ENCODE measurements around the gene SV2C.

SV2C gene

DNA sequence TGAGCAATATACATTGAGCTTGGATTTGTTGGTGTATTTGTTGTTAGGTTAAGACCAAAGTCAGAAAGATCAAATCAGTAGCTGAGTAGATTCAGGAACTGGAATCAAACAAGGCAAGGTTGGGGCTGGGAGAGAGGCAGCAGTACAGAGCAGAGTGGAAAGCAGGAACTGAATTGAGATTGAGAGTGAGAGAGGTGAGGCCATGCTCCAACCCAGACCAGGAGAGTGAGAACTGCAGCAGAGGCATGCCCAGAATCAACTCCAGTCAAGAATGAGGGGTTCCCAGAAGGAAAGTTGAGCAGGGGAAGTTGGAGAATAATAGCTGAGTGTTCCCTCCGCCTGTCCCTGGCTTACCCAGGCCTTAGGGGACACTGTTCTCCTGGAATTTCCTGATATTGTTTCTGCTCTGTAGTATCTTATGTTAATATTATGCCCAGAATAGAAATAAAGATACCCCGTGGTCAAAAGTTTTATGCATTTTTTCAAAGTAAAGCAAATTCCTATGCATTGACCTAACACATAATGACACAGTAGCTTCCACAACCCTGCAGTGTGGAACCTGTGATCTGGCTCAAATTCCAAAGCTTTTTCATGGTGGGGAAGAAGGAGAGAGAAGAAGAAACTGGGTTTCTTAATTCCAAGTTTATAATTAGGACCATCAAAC lies 82.7 kb downstream of the SV2C start:
- DNase-seq: no peak

DNA sequence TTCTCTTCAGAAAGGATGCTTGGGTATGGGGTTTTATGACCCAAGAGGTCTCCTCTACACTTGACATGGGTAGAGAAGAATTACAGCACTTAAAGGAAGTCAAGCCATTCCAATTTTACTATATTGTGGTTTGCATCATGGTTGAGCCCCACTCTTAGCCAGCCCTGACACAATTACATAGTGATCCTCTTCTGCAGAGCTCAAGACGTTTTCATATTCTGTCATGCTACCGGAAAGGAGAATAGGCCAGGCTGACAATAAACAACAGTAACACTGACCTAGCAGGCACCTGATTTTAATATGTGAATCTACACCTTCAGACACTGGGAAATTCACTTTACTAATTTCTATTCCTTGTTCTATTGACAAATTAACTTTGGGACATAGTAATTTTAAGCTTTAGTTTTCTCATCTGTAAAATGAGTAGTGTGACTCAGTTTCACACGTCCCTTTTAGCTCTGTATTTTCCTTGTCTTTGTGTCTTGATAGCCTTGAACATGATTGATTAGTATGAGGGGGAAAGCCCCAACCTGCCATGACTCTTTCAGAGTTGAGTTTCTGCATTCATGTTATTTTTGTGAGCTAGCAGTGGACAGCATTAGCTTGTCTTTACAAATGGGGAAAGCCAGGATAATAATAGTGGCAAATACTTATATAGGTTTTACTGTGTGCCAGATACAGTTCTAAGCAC lies 83.8 kb downstream of the SV2C start:
- DNase-seq: no peak

DNA sequence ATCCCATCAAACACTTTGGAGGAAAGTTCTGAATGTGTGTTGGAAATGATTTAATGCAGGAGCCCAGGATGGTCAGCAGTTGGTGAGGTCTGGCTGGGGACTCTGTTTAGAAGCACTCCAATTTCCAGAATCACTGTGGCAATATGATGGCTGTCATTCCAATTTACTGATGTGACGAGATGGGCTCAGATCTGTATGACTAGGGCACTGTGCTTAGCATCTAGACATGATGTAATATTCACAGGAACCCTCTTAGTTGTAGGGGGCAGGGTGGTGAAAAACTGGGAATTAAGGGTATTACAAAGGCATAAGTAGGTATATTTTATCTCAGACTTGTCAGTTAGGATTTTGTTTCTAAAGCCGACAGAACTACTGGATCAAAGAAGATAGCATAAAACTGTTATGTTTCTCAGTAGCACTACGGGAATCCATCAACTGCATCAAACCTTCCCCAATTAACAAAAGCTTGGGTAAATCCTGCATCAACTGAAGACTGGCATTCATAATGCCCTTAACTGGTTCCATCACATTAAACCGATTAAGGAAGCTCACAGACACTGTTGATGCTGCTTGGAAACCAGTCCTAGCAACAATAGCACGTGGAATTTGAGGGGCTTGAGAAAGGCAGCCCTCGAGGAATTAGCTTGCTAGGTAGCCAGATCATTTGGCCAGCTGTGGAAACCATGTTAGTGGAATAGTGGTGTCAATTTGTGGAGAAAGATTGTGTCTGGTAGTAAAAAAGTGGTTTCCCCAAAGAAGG lies 86.1 kb downstream of the SV2C start:
- no peak for DNase-seq

DNA sequence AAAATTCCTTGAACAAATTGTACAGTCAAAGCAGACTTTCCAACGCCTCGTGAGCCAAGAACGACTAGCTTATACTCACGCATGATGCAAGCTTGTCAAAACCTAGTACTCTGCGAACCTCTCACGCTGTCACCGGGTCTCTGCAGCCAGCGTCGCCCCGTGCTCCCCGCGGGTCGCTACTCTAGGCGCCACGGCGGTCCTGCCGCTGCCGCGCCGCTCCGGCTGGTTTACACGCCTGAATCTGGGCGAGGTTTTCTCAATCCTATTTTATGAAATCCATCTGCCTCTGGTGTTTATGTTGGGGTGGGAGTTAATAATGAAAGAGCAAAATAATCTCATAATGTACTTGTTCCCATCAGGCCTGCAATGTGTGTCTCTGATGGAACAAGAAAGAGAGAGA lies 90.9 kb downstream of the SV2C start:
- no peak for DNase-seq

DNA sequence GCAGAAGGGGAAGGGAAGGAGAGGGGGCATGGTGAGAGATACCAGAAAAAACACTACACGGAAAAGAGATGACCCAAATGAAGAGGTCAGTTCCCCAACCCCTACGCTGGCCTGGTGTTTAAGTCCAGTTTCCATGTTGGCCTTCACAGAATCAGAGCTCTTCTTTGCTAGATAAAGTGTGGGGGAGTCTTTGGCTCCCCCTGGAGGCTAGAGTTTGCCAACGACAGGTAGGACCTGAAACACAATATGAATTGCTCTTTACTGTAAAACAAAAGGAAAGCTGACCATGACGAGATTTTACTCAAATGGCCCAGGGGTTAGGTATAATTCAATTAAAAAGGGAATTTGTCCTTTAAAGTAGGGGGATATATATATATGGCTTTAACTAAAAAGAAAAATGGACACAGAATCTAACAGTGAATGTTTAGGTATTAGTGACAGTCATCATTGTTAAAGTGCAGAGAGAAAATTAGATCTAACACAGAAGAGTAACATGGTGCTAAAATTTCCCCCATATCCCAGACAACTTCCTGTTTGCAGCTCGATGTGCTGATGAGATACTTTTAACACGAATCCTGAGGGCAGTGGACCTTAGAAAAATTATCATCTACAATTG lies 92.0 kb downstream of the SV2C start:
- DNase-seq: peak; percentile 39

DNA sequence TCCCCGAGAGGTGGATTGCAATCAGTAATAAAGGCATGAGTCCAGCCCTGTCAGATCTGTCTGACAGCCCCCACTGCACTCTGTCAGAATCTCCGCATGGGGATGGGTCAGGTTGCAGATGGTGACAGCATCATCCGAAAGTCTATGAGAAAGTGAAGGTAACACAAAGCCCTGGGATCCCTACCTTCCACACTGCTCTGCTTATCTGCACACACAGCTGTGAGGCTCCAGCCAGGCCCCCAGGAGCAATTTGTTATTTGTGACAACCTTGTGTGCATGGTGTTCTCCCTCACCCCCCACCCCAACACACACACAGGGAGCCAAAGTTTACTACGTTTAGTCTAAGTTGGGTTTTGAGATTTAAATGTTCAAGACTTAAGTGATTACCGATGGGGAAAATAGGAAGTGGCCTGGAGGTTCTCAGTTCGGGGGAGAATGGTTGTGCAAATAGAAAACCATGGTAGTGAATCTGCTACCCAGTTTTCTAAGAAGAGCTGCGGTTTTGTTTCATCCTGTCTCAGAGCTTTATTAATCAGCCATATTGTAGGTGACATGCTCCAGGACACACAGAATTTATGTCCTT lies 92.7 kb downstream of the SV2C start:
- peak; percentile 19 for DNase-seq

DNA sequence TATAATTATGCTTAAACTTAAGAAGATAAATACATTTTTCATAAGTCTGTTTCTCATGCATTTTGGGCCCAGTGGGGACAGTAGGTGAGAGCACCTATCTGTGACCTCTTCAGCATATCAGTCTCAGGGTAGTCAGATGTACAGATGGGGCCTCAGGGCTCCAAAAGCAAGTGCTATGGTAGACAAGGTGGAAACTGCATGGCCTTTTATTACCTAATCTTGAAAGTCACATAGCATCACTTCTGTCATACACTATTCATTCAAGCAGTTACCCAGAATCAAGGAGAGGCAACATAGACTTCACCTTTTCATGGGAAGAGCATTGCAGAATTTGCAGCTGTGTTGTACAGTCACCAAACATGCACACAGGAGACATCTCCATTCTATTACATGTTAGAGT lies 94.8 kb downstream of the SV2C start:
- no peak for DNase-seq

DNA sequence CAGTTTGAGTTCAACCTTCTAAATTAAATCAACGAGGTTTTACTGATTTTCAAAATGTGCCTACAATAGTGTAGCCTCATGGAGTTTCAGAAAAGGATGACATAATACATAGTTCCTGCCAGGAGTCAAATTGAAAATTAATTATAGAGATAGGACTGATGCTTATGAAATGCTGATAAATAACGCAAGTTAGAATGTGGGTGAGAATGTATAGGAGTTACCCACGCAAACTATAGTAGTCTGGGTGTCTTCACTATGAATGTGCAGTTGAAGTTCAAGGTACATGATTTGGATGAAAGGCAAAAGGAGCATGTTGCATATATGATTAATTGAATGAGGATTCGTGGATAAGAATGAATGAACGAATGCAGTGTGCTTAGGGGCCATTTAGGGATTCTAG lies 95.7 kb downstream of the SV2C start:
- DNase-seq: no peak

DNA sequence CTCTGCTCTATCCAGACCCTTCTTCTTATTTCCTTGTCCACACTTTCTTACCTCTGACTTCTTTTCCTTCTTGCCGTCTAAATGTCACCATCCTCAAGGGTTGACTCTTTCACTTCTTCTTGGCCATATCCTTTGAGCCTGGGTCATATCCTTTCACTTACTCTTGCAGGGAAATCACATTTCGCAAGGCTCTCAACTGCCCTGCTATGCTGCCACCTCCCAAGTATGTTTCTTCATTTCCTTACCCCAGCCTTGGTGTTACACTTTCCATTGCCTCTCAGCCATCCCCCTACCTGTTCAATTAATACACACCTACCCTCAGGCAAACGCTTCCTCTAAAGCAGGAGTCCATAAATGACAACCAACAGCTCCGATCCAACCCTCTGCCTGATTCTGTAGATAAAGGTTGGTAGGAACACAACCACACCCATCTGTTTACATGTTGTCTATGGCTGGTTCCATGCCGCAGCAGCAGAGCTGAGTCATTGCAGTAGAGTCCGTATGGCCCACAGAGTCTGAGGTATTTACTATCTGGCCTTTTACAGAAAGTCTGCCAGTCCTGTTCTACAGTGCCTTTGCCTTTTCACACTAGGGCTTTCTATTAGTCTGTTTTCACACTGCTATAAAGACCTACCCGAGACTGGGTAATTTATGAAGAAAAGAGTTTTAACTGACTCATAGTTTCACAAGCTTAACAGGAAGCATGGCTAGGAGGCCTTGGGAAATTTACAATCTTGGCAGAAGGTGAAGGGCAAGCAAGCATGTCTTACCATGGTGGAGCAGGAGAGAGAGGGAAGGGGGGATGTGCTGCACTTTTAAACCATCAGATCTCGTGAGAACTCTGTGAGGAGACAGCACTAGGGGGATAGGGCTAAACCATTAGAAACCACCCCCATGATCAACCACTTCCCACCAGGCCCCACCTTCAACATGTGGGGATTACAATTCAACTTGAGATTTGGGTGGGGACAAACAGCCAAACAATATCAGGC lies 97.9 kb downstream of the SV2C start:
- no peak for DNase-seq

DNA sequence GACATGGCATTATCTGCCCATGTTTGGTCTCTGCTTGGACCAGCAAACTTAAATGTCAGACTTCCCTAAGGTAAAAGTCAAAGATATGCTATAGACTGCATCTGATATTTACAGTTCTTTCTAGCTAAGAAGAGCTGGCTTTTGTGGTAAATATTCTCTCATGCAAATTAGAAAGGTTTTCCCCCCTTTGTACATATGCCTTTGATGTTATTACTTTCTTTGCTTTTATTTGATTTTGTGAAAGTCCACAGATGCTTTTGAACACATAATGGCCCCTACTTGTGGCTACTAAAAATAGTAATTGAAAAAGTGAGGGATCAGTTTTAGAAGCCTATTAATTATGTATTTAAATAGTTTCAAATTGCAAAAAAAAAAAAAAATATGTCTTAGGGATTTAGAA lies 104.2 kb downstream of the SV2C start:
- DNase-seq: no peak

DNA sequence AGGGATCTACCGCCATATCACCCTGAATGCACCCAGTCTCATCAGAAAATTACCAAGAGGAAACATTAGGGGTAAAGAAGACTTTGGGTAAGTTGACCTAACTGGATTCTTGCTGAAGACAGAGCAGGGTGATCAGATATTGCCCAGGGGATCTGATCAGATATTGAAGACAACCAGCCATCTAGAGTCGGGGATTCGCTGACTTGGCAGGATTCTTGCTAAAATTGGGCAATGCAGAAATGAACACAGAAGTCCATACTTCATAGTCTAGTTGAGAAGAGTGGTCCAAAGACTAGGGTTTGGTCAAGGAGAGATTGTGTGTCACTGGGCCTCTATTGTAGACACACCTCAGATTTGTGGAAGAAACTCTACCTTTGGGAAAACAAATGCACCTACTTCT lies 107.2 kb downstream of the SV2C start:
- no peak for DNase-seq

DNA sequence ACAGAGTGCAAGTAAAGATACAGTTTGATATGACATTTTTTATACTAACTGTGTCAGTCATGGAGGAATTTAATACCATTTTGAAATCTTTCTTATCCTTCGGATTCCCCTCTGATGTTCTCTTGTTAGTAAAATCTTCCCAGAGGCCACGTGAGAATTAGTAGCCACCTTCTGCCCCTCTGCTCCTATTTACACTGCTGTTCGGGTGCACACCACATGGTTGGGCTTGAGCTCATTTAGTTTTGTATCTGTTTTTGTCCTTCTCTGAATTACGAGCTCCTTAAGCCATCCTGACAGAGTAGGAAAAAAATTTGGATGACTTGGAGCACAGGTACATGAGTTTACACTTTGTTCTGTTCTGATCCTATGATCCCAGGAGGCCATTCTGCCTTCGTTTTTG lies 109.7 kb downstream of the SV2C start:
- DNase-seq: no peak

DNA sequence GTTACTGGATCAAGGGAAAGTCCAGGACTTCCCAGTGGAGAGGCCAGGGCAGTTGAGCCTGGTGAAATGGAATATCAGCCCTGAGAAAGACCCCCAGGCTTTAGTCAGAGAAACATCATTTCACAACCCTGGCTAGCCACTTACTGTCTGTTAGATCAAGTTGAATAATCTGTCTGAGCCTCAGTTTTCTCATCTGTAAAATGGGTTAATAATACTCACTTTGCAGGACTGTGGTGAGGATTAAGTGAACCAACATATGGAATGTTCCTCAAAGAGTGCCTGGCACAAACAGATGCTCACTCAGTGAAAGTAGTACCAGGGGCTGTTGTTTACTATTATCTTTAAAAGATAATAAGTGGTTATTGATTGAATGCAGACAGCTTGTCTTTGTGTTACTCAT lies 110.5 kb downstream of the SV2C start:
- DNase-seq: no peak

DNA sequence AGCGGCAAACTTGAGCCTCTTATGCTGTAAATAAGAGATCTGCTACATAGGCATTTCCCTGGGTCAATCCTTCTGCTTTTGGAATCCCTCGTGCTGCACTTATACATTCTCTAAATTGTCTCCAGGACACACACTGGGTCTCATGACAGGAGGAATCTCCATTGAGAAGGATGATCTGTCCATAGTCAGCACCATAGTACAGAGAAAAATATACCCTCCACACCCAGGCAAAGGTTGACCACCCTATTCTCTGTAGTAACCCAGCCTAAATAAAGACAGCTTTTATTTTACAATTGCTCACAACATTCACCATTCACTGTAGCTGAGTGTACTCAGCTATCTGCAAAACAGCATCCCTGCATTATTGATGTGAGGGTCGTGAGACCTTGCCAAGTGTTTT lies 111.2 kb downstream of the SV2C start:
- no peak for DNase-seq

DNA sequence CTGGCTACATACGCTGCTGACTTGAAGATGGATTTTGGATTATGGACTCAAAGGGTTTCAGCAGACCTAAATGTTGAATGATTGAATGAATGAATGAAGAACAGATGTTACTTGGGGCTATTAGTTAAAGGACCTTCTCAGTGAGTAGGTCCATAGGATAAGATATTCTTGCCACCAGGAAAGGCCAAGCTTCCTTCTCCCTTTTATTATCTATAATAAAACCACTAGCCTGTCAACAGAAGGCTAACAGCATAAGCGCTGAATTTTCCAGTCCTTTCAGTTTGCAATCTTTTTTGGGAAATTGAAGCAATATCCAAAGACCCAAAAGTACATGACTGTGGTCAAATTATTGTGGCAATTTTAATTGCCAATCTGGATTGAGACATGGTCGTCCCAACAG lies 113.3 kb downstream of the SV2C start:
- DNase-seq: no peak

DNA sequence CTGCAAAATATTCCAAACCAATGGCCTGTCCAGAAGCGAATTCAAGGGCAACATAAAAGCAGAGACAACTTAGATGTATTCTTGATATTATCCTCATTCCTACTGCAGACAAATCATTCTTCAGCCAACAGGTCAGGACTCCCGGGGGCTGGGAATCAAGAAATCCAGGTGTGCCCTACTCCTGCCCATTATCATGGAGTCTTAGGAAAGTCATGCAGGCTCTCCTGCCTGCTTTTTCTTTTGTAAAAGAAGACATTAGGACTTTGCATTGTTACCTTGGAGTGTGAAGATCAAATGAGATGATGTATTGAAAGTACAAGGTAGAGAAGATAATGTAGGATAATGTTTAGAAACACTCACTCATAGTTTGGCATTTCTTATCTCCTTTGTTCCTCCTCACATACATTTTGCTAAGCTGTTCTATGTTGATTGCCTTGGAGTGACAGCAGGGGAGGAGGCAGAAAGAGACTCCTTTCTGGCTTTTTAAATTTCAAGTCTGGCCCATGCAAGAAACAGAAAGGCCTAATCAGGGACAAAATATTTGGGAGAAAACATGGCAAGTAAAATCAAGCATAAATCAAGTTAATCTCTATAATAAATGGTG lies 113.8 kb downstream of the SV2C start:
- no peak for DNase-seq

DNA sequence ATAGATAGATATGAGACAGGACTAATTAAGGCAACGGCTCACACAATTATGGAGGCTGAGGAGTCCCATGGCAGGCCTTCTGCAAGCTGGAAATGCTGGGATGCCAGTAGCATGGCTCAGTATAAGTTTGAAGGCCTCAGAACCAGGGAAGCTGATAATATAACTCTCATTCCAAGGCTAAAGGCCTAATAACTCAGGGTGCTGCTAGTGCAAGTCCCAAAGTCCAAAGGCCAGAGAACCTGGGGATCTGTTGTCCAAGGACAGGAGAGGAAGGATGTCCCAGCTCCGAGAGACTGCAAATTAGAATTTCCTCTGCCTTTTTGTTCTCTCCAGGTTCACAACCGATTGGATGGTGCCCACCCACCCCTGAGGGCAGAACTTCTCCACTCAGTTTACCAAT lies 114.5 kb downstream of the SV2C start:
- no peak for DNase-seq

DNA sequence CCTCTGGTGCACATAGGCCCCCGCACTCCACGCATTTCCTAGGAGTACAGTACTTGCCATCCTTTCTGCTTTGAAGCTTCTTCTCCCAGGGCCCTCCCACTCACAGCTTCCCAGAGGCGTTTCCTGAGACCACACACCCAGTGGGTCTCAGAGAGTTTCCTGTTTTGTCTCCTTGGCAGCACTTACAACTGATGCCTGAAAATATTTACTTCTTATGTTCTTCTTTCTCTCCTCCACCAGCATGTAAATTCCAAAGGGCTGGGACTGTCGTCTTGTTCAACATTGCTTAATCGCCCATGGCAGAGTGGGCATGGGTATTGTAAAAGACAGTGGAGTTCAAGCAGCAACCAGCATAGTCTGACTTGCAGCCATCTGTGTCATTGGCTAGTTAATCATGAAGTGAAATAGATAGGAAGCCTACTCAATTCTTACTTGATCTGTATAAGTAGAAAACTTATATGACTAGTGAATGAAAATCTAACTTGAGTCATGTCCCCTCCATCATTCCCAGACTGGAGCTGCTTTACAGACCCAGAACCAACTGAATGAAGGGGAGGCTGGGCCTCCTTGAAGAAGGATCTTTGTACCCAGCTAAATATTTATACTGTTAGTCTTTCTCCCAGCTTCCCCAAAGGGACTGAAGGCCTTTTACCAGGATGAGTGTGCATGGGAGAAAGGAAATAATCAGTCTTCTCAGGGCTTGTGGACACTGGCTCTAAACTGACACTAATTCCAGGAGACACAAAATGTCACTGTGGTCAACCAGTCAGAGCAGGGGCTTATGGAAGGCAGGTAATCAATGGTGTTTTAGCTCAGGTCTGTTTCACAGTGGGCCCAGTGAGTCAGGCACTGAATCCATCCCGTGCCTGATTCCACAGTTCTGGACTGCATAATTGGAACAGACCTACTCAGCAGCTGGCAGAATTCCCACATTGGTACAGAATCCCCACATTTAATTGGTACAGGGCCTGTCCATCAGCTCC lies 116.4 kb downstream of the SV2C start:
- DNase-seq: no peak

DNA sequence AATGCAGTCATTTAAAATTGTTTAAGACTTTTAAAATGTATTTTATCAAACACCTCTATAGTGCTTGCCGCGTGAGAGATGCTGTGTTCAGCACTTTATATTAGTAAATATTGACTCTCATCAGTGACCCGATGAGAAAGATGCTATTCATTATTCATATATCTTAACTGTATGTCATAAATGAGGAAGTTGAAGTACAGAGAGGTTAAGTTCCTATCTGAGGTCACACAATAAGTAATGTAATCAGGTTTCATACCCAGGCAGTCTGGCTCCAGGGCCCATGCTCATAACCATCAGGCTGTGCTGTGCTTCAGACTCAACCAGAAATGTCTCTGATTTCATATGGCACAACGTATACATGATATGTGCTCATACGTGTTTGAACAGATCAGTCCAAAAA lies 119.0 kb downstream of the SV2C start:
- DNase-seq: no peak

DNA sequence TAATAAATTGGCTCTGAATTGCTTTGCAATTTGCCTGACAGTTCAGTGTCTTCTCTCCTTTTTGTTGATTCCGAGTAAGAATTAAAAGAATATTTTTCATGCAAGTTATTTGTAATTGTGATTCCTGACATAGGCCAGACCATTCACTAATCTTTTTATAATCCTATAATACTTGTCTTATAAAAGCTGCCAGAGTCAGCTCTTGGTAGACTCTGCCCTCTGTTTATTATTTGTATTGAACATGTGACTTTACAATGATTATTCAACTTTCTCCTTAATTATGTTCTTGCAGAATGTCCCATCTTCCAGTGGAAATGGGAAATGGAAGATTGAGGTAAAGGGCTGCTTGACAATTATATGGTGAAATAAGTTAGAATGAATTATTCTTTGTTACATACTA lies 121.0 kb downstream of the SV2C start:
- DNase-seq: no peak

Measured in central memory CD4-positive, alpha-beta T cell (primary cell).